ENCODE measurements around the gene HDAC11. TPM values are rescaled to one million over a fixed set of nuclear protein-coding genes. Genes with fewer than 3 reads are reported as not detected.
"Not testable (repeated sequence)": the region's sequence is repeated elsewhere in the genome, so short reads cannot be mapped to it uniquely, and the experiment has no call there.

Gene HDAC11
- polyA plus RNA-seq, 2 of the 4 experiments (the other 2 are of a cell fraction), result 5.6 to 8.4 TPM

GRCh38 chr3:13479582-13480339 lies at the start of gene HDAC11 (continued):
- no peak for TF ChIP-seq CTCF (IDR thresholded peaks at IDR 0.05)
- TF ChIP-seq POLR2A (IDR thresholded peaks at IDR 0.05; ENCODE audit: low read length), result peak; percentile 51
- peak; percentile 88 to 91 for TF ChIP-seq CEBPB (IDR thresholded peaks at IDR 0.05)
- TF ChIP-seq HEYL (CRISPR knock-in tag; IDR thresholded peaks at IDR 0.05), result no peak
- TF ChIP-seq HES2 (IDR thresholded peaks at IDR 0.05), result no peak
- no peak for TF ChIP-seq MAZ (IDR thresholded peaks at IDR 0.05; ENCODE audit: borderline replicate concordance, low read depth, low read length)
- TF ChIP-seq GATA3 (IDR thresholded peaks at IDR 0.05; ENCODE audit: borderline replicate concordance), result no peak
- TF ChIP-seq CHD4 (IDR thresholded peaks at IDR 0.05; ENCODE audit: borderline replicate concordance), result no peak
- no peak for TF ChIP-seq KDM5A (IDR thresholded peaks at IDR 0.05)
- TF ChIP-seq NFE2L2 (conservative IDR thresholded peaks at IDR 0.05; ENCODE audit: low read length), result no peak
- TF ChIP-seq MAX (IDR thresholded peaks at IDR 0.05), result peak; percentile 5; the same call in 1 of the 2 replicates
- TF ChIP-seq EP300 (IDR thresholded peaks at IDR 0.05), result no peak
- TF ChIP-seq RAD21 (conservative IDR thresholded peaks at IDR 0.05 in 1 of 2, IDR thresholded peaks at IDR 0.05 in 1 of 2), result no peak
- TF ChIP-seq REST (IDR thresholded peaks at IDR 0.05), result no peak; the same call in 1 of the 2 replicates
- TF ChIP-seq ZNF302 (CRISPR knock-in tag; IDR thresholded peaks at IDR 0.05), result no peak
- TF ChIP-seq ZC3H11A (IDR thresholded peaks at IDR 0.05), result no peak
- no peak for TF ChIP-seq BHLHE40 (IDR thresholded peaks at IDR 0.05; ENCODE audit: low read depth, low read length)

- H3K4me2 ChIP-seq; ATAC-seq; H3K4me1 ChIP-seq; H3K27ac ChIP-seq; DNase-seq (ENCODE audit: low read depth in 1 of 2, low spot score in 1 of 2); FAIRE-seq; H3K9me3 ChIP-seq; H3K4me3 ChIP-seq; POLR2A ChIA-PET: not testable (repeated sequence)
- CTCF ChIA-PET, result interaction anchor here (0.7 kb wide), 1 partner anchor 219 kb away, joined by 3 read pairs; no protein-coding TSS in a partner anchor
- WGBS (ENCODE audit: missing lambda C conversion rate), result 46% methylated on average over 2 of the region's 2 CpGs
These were observed 49.7 kb upstream of the HDAC11 start for GRCh38 chr3:13430411-13430875.

- no peak for ATAC-seq
- Histone ChIP-seq H3K27ac (no peak overlapping the region), H3K4me3 (no peak overlapping the region), H3K4me2 (no peak overlapping the region), H3K9me3 (no peaks in the 10 kb centered on the region), H3K4me1 (0 out of 3 replicates have a peak, but pooled peaks cover 4% of the 10 kb centered on the region)
- TF ChIP-seq EP300 (IDR thresholded peaks at IDR 0.05) (no peak), FOXS1 (CRISPR knock-in tag; IDR thresholded peaks at IDR 0.05) (no peak), TP53 (CRISPR knock-in tag; IDR thresholded peaks at IDR 0.05) (no peak), ZSCAN20 (CRISPR knock-in tag; IDR thresholded peaks at IDR 0.05) (no peak), ATOH8 (CRISPR knock-in tag; IDR thresholded peaks at IDR 0.05; ENCODE audit: low read depth) (no peak), SMC3 (IDR thresholded peaks at IDR 0.05) (no peak), KDM5A (IDR thresholded peaks at IDR 0.05) (no peak), JUN (IDR thresholded peaks at IDR 0.05) (no peak)
- ChIA-PET POLR2A (no interaction called here), CTCF (no interaction called here)
- 83% methylated on average over 1 of the region's 1 CpG for WGBS (ENCODE audit: missing lambda C conversion rate)
- no peak for FAIRE-seq
- DNase-seq (ENCODE audit: low read depth in 1 of 2, low spot score in 1 of 2), result no peak
These were observed 48.0 kb upstream of the HDAC11 start for GRCh38 chr3:13432093-13432492.

Measured in A549 (cell line).